Measurements from ENCODE around the gene F8.
"Not testable (repeated sequence)": the region's sequence is repeated elsewhere in the genome, so short reads cannot be mapped to it uniquely, and the experiment has no call there.

The F8 gene

DNA sequence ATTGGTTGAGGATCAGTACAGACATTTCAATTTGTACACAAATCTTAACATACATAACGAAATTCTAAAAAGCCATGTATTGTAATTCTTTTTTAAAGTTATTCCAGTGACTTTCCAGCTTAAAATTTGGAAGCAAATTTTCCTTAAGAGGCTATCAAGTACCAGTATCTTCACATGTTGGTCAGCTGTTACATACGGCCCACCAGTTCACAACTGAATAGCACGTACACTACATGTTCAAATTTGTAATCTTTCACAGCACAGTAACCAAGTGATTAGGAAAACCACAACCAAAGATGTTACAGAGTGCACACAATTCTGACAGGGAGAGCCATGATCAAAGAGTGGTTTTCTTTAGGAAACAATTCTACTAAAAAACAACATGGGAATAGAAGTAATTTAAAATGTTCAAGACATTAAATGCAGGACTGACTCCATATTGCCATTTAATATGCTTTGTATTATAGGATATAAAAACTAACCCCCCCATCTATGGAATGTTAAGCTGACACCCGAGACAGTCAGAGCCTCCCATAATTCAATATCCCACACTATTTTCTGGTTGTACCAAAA is 206.1 kb downstream of the F8 start:
- DNase-seq (ENCODE audit: low read depth in 2 of 2) = not testable (repeated sequence)

DNA sequence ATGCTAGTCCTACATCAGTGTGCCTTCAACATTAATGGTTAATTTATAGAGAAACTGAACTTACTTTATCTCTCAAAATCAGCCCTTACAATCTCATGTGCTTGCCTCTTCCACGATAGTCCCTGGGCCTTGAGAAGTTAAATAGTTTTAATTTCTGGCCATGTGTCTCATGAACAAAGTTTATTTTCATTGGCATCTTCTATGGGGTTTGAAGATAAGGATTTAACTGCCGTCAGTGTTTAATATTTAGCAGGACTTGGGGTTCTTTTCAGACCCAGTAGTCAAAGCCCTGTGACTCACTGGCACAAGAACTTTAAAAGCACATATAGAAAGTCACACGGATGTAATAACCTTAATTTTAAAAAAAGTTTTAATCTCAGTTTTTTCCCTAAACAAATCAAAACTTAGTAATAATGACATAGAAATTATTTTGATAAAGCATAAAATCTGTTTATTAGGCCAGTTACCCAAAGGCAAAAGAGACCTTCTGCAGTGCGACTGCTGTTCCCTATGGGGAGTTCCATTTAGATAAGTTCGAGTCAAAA is 207.2 kb downstream of the F8 start:
- DNase-seq (ENCODE audit: low read depth in 2 of 2) = no peak

DNA sequence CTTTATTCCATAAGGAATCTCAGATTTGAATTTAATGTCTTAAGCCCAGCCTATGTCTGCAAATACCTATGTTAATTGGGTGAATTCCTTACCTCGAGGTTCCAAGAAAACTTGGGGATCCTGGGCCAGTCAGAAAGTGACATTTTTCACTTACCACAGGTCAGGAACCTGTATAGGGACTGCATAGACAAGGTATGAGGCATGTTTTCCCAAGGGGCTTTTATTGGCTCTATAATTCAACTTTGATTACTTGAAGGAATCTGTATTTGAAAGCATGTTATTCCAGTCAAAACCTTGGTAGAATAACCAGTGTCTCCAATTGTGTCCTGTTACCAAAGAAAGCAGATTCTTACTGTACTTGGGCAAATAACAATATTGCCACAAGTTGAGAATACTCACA is 208.7 kb downstream of the F8 start:
- DNase-seq (ENCODE audit: low read depth in 2 of 2) = no peak

DNA sequence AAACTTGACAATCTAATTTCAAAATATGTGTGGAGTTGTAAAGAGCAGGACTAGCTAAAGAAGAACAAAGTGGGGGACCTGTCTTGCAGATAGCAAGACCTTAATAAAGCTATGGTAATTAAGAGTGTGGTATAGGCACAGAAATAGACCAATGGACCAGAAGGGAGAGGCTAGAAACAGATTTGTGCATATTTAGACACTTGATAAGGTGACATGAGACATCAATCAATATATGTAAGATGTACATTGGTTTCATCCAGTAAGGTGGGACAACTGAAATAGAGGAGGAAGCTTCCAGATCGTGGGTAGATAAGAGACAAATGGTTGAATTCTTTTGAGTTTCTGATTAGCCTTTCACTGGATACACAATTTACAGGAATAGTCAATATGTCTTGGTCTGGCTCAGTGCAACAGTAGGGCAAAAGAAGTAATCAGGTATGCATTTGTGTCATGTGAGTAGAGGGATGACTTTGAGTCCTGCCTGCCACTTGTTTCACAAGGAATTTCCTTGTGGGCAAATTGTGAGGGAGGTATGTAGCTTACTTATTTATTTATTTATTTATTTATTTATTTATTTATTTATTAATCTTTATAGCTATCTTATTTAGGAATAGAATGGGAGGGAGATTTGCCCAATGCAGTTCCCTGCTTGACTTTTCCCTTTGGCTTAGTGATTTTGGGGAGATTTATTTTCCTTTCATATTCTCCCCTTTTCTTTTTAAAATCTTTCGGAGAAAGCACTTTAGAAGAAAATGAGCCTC is 210.0 kb downstream of the F8 start:
- DNase-seq (ENCODE audit: low read depth in 2 of 2) = no peak

DNA sequence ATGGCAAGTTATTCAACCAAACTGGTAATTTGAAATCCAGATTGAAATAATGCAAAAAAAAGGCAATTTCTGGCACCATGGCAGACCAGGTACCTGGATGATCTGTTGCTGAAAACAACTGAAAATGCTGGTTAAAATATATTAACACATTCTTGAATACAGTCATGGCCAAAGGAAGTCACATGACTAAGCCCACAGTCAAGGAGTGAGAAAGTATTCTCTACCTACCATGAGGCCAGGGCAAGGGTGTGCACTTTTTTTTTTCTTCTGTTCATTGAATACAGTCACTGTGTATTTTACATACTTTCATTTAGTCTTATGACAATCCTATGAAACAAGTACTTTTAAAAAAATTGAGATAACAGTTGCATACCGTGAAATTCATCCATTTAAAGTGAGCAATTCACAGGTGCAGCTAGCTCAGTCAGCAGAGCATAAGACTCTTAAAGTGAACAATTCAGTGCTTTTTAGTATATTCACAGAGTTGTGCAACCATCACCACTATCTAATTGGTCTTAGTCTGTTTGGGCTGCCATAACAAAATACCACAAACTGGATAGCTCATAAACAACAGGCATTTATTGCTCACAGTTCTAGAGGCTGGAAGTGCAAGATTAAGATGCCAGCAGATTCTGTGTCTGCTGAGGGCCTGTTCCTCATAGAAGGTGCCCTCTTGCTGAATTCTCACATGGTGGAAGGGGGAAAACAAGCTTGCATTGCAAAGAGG is 212.4 kb downstream of the F8 start:
- no peak for DNase-seq (ENCODE audit: low read depth in 2 of 2)

DNA sequence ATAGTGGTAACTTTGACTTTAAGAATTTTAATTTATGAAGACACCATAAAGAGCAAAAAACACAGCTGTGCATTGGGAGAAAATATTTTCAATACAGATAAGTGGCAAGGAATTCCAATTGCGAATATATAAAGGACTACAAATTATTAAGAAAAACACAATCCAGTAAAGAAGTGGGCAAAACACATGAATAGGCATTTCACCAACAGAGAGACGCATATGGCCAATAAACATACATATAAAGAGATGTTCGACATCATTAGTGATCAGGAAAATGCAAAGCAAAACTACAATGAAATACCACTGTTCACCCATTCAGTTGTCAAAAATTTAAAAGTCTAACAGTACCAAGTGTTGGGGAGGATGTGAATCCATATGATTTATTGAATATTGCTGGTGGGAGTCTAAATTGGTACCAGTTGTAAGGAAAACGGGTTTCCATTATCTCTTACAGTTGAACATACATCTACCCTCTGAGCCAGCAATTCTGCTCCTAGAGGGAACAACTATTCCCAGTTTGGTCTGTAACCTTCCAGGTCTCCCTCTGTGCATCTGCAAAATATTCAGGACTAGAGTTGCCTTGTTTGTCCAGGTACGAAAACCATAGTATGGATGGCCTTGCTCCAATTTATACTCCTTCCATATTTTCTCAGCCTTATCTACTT is 215.6 kb downstream of the F8 start:
- no peak for DNase-seq (ENCODE audit: low read depth in 2 of 2)

DNA sequence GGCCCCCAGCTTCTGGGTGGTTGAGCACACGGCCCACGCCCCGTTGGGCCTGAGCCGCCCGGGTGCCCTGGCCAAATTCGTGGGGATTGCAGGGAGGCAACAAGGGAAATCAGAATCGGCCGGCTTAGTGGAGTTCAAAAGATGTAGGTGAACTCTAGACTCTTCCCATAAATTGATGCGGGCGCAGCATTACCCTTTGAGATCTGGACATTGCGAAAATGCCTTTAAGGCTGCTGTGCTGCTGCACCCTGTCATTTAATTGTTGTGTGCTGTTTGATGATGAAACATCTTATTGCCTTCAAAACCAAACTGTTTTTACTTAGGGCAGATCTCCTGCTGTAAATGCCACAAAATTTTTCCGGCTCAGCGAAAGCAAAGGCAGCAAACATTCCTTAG is 216.8 kb downstream of the F8 start:
- DNase-seq (ENCODE audit: low read depth in 2 of 2) = no peak

DNA sequence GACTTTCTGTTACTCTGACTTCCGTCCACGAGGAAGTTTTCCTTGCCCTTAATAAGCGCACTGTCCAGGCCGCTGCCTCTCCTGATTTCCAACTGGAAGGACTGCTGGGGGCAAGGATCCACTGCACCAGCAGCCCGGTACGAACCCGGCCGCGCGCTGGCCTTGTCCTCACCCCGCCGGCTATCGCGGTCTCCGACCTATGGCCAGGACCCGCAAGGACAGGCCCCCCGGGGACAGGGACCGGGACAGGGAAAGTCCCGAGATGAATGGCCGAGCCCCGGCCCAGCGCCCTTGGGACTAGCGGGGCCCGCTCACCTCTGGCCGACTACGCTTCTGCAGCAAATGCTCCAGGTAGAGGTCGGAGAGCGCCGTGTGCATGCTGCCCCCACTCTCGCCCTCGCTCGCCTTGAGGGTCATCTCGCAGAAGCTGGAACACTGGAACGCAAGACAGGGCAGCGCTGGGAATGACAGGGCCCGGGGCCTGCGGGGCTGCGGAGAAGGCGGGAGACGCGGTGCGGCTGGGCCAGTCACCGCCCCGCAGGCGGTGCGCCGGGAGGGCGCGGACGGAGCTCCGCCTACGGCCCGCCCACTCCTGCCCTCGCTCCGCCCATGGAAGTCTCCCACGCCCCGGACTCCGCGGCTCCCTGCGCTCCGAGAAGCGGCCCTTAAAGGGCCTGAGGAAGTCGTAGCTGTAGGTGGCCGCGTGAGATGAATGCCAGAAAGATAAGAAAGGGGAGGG is 217.4 kb downstream of the F8 start, which contains the start of gene MPP1:
MPP1 (minus strand) TSS at position 529 of the 739 bp plus-strand sequence; CDS start at position 417, 112 bp downstream.
- DNase-seq (ENCODE audit: low read depth in 2 of 2) = peak; percentile 53 to 58

DNA sequence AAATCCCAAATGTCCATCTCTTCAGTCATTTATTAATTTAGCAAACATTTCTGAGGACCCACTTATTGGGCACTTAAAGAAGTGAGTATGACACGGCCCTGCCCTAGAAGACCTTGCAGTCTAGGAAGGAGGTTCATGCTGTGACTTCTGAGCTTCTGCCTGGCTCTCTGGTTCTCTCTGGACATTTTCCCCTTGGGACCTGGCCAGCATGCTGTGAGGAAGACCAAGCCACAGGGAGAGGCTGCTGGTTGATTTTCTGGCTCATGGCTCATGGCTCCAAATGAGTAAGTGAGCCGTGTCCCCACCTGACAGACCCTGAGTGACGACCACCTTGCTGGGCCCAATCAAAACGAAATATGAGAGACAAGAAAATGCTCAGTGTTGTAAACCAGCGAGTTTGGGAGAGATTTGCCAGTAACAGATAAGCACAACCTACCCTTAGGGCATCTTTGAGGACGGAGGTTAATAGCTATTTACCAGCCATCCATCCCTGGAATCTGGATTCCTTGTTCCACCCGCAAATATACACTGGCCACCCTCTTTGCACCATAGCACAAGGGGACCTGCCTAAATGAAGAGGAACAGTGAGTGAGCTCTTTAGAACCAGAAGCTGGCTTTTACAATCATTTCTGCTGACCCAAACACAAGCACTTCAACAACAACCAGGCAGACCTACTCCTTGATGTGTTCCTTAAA is 218.1 kb downstream of the F8 start:
- DNase-seq (ENCODE audit: low read depth in 2 of 2) = no peak

DNA sequence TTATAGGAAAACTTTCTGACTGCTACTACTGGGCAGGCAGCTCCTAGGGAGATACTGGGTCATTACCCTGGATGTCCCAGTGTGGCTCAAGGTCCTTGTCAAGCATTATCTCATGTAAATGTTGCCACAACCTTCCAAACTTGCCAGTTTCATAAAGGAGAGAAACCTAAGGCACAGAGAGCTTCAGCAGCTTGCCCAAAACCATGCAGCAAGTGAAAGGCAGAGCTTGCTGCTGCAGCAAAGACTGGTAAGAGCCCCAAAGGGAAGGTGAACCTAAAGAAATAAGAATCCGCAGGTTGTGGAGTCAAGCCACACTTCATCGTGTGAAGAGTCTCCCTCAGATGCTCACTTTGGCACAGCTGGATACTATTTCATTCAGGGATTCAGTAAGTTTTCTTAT is 219.6 kb downstream of the F8 start:
- no peak for DNase-seq (ENCODE audit: low read depth in 2 of 2)

DNA sequence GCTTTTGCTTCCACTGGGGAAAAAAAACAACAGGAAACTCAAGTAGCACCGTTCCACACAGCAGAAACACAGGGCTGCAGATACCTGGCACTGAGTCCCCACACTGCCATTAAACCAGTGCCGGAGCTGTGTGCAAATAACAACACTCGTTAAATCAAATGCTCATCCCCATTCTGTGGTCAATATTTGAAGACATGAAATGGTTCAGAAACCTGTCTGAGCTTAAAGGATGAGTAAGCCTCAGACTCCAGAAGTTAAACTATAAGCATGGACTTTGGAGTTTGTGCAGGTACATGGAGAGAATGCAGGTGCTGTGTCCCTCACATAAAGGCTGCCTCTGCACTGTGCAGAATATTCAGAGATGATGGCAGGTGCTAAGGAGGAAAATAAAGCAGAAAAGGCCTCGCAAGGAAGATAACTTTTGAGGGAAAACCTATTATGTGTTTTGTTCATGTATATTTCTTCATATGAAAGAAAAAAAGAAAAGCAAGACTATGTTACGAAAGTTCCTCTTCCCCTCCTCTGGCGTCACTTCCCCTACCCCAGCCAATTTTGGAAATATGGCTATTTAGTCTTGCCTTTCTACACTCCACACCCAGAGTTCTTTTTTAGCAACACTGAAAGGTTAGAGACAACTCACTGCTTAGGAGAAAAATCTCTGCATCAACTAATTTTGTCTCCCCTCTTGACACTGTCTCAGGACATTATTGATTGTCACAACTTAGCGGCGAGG is 221.9 kb downstream of the F8 start:
- DNase-seq (ENCODE audit: low read depth in 2 of 2) = no peak

DNA sequence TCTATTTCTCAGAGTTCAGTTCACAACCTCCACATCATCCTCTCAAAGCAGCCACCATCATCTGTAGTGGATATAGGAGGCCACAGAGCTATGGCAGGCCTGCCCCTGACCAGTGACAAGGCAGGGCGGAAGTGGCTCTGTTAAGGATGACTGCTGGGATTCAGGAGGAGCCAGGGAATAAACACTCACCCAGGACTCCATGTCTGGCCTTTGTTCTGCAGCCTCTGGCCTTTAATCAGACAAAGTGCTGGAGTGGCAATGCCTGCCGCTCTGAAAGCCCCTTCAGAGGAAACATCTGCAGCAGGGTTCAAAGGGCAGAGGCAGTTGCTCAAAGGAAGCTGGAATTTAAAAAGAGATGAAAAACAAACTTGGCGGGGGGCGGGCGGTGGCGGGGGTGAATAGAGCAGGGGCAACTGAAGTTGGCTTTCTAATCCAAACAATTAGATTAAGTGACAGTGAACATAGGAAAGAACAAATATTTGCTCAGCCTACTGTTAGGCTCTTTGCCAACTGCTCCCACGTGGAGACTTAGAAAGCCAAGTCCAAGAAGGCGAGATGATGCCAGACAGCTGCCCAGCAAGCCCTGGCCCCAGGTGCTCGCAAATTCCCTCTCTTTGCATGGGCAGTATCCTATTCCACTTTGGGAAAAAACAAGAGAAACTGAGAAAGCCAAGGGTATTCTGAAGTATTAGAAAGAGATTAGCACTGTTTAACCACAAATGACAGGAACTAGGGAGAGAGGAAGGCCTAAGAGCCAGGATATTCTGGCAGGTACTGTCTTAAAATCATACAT is 222.8 kb downstream of the F8 start:
- DNase-seq (ENCODE audit: low read depth in 2 of 2) = no peak

DNA sequence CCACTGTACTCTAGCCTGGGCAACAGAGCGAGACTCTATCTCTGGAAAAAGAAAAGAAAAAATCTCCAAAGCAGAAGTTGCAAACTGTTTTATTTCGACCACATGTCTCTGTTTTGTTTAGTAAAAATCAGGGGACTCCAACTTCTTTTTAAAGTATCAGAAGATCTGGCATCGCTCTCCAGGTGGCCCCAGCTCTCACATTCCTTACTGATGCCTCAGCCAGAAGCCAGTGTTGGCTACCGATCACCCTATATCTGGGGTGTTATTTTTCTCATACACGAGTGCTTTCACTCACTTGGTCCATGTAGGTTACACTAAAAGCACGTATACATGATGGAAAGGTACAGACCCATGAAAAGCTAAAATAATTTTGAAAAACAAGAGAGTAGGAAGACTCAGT is 225.5 kb downstream of the F8 start:
- no peak for DNase-seq (ENCODE audit: low read depth in 2 of 2)

DNA sequence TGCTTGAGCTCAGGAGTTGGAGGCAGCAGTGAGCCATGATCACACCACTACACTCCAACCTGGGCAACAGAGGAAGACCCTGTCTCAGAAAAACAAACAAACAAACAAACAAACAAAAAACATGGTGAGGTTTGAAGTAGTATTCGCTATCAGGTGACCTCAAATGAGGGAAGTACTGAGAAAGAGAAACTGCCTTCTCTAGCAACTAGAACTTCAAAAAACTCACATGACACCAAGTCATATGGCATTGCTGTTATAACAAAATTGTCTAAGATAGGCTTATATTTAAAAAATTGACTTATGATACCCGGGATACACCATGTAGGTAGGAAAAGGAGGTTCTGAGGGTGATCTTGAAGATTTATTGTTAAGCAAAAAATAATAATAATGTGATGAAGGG is 227.5 kb downstream of the F8 start:
- no peak for DNase-seq (ENCODE audit: low read depth in 2 of 2)

DNA sequence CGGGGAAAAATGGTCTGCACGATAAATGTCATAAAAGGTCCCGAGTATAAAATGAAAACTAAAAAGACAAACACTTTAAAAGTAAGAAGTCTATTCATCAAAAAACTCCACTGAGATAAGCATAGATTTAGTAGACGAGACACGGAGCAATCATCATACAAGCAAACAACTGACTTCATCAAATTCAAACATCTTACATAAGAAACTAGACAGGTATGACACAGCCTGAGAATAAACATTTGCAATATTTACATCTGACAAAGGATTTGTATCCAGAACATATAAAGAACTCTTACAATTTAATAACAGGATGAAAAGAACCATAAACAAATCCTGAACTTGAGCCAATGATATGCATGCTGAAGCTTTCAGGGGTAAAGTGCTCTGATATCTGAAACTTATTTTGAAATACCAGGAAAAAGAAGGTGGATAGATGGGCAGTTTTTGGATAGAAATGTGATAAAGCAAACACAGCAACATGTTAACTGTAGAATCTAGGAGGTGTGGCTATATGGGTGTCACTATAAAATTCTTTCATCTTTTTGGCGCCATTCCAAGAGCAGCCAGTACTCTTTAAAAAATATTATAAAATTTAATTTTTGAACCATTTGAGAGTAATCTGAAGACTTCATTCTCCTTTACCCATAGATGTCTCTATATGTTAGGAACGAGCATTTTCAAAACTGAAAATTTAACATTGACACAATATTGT is 229.3 kb downstream of the F8 start:
- no peak for DNase-seq (ENCODE audit: low read depth in 2 of 2)

DNA sequence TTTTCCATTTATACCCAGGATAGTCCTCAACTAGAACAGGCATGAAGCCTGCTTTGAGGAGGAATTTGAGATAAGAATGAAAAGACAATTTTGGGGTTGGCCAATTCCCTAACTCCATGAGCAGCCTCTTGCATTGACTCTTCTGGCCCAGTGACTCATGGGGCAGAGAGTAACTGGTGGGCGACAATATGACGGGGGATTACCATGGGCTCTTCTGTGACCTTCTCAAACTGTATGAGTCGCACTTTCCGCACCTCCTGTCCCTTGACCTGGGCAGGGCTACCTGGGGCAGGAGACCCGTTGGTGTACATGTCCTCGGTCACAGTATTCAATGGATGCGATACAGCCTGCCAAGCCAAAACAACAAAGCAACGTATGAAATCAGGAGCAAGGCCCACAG is 230.6 kb downstream of the F8 start:
- DNase-seq (ENCODE audit: low read depth in 2 of 2) = no peak

DNA sequence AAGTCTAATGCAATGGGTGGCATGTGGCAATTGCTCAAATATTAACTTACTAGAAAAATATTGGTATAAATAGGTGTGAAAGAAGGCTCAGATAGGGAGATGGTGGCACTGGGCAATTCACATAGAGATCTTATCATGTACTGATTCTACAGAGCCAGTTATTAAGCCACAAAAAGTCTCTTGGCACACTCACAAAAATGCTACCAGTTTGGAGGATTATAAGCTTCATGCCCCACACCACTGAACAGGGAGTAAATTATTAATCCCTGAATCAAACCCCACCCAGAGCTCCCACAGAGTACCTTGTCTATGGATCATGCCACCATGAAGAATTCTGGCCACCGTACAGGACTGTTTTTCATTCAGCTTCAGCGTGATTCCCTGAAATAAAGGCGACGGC is 231.1 kb downstream of the F8 start:
- DNase-seq (ENCODE audit: low read depth in 2 of 2) = no peak
